Spleen (tissue), 7 donors: Measurements from ENCODE around the gene RINL.

Experiments used
- POLR2A ChIP-seq, 3 donors: fragments of 450-650 bp; IDR thresholded peaks; one replicate each; pipeline ENCODE4 v1.5.1; 2017; ENCODE audit warnings: antibody characterized with exemption in 3 of 3, mild to moderate bottlenecking in 1 of 3
- POLR2AphosphoS5 ChIP-seq, 3 donors: sonication (generic); formaldehyde crosslinking; IDR thresholded peaks; one replicate each; pipeline ENCODE4 v1.5.1; 2017; ENCODE audit warnings: antibody characterized with exemption in 3 of 3
- TF ChIP-seq, protein P1 (sequence below), 11 experiments: fragments of 200-600 bp in 7 of 11; fragments of 450-650 bp in 4 of 11; sonication (generic) in 4 of 11; IDR thresholded peaks in 8 of 11; conservative IDR thresholded peaks in 3 of 11; 1 replicate in 7 of 11; 2 replicates in 4 of 11; pipeline versions ENCODE4 v1.4.0 to v1.8.0; 2016 to 2021; ENCODE audit warnings: antibody characterized with exemption in 11 of 11, inconsistent platforms in 4 of 11, mild to moderate bottlenecking in 1 of 11
- donor health status: DM: no; HTN: no; CAD: no; lungs with moderate emphysema.
- donor health status: DM: no; HTN: no; CAD: no.
- donor health status: DM: no; HTN: no; CAD: no.

DNA sequence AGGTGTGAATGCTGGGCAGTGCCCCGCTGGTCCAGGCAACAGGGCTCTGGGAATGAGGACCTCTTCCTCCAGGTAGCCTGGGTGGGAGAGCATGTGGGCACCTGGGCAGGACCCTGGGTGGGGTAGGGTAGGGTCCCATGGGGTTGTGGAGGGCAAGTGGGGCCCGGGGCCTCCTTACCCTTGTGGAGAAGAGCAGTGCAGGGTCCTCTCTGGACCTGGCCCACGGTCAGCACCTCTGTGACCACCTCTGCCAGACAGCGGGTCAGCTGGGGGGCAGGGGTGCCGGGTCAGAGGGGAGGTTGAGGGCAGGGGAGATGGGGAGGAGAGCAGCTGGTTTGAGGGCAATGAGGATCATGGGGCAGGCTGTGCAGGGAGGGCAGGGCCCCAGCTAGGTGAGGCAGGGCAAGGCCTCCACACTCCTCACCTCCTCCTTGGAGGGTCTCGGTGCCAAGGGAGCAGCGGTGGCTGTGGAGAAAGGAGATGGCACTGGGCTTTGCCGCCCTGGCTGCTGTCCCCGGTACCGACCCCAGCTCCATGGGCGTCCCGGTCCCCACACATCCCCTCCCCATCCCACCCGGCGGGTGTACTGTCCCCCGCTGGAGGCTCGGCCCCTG lies 33.4 kb upstream of the RINL start:
- TF ChIP-seq, protein P1, sequence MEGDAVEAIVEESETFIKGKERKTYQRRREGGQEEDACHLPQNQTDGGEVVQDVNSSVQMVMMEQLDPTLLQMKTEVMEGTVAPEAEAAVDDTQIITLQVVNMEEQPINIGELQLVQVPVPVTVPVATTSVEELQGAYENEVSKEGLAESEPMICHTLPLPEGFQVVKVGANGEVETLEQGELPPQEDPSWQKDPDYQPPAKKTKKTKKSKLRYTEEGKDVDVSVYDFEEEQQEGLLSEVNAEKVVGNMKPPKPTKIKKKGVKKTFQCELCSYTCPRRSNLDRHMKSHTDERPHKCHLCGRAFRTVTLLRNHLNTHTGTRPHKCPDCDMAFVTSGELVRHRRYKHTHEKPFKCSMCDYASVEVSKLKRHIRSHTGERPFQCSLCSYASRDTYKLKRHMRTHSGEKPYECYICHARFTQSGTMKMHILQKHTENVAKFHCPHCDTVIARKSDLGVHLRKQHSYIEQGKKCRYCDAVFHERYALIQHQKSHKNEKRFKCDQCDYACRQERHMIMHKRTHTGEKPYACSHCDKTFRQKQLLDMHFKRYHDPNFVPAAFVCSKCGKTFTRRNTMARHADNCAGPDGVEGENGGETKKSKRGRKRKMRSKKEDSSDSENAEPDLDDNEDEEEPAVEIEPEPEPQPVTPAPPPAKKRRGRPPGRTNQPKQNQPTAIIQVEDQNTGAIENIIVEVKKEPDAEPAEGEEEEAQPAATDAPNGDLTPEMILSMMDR (IDR thresholded peaks at IDR 0.05 in 8 of 11, conservative IDR thresholded peaks at IDR 0.05 in 3 of 11), result no peak
- TF ChIP-seq POLR2AphosphoS5 (IDR thresholded peaks at IDR 0.05) (no peak), POLR2A (IDR thresholded peaks at IDR 0.05) (no peak)
